Osteocyte (in vitro differentiated cells): ENCODE results near the gene CAD. TPM values are rescaled to one million over a fixed set of nuclear protein-coding genes. Genes with fewer than 3 reads are reported as not detected.

Experiments used
- DNase-seq: peaks from one replicate; pipeline ENCODE4 v3.0.0; 2021; ENCODE audit warnings: mixed read lengths; ENCODE audit not compliant: unreplicated experiment; ENCODE audit errors: extremely low spot score
- H3K27ac Mint-ChIP-seq: one replicate; pipeline ENCODE4 v1.8.0; 2021; ENCODE audit warnings: mild to moderate bottlenecking, mixed read lengths; ENCODE audit not compliant: unreplicated experiment
- H3K27me3 Mint-ChIP-seq: one replicate; pipeline ENCODE4 v1.8.0; 2021; ENCODE audit warnings: mixed read lengths; ENCODE audit not compliant: unreplicated experiment
- H3K36me3 Mint-ChIP-seq: one replicate; pipeline ENCODE4 v1.8.0; 2021; ENCODE audit warnings: mixed read lengths; ENCODE audit not compliant: unreplicated experiment
- H3K4me1 Mint-ChIP-seq: one replicate; pipeline ENCODE4 v1.8.0; 2021; ENCODE audit warnings: mixed read lengths; ENCODE audit not compliant: unreplicated experiment
- H3K4me3 Mint-ChIP-seq: one replicate; pipeline ENCODE4 v1.8.0; 2021; ENCODE audit warnings: mild to moderate bottlenecking, moderate library complexity, mixed read lengths; ENCODE audit not compliant: unreplicated experiment
- H3K9me3 Mint-ChIP-seq: one replicate; pipeline ENCODE4 v1.8.0; 2021; ENCODE audit warnings: mixed read lengths; ENCODE audit not compliant: unreplicated experiment
- CTCF ChIP-seq: fragments of 200-600 bp; sonication (generic); IDR thresholded peaks from 2 replicates; pipeline ENCODE4 v1.5.0; 2021; ENCODE audit warnings: antibody characterized with exemption, mild to moderate bottlenecking, moderate library complexity
- total RNA-seq: library from RNA; stranded (reverse); gene quantifications from 2 replicates; pipeline ENCODE4 v1.2.1, GENCODE V29; 2021

The CAD gene
- total RNA-seq, 1 donor from 2014 or later: 72.6 TPM

GRCh38 chr2:27281442-27281841, 64.3 kb downstream of the CAD start:
- no peak for TF ChIP-seq CTCF
- H3K4me3 Mint-ChIP-seq: no peak overlapping the region
- H3K27ac Mint-ChIP-seq: no peak overlapping the region
- H3K27me3 Mint-ChIP-seq: peaks cover 76% of the 10 kb centered on the region
- H3K9me3 Mint-ChIP-seq: no peaks in the 10 kb centered on the region
- peaks cover 2% of the 10 kb centered on the region for H3K4me1 Mint-ChIP-seq
- no peaks in the 10 kb centered on the region for H3K36me3 Mint-ChIP-seq
- DNase-seq: no peak

GRCh38 chr2:27281855-27282559, 64.8 kb downstream of the CAD start, which contains the start of gene TRIM54:
TSS of gene TRIM54 (plus strand) at chr2:27282429. CDS start at chr2:27282732, 303 bp downstream.
- no peak within 1 kb of the TSS for H3K27ac Mint-ChIP-seq

GRCh38 chr2:27282892-27283291, 65.7 kb downstream of the CAD start:
- Mint-ChIP-seq H3K4me1 (peaks cover 2% of the 10 kb centered on the region), H3K4me3 (no peak overlapping the region), H3K27ac (no peak overlapping the region), H3K9me3 (no peaks in the 10 kb centered on the region), H3K27me3 (peaks cover 79% of the 10 kb centered on the region), H3K36me3 (no peaks in the 10 kb centered on the region)
- no peak for TF ChIP-seq CTCF
- DNase-seq: no peak

More at GRCh38 chr2:27281855-27282559, 64.8 kb downstream of the CAD start, which contains the start of gene TRIM54:
- H3K4me1 Mint-ChIP-seq: peaks cover 2% of the 10 kb centered on the region
- no peak for DNase-seq
- H3K9me3 Mint-ChIP-seq: no peaks in the 10 kb centered on the region
- TF ChIP-seq CTCF: no peak
- no peaks in the 10 kb centered on the region for H3K36me3 Mint-ChIP-seq
- peaks cover 78% of the 10 kb centered on the region for H3K27me3 Mint-ChIP-seq
- H3K4me3 Mint-ChIP-seq: no peak within 1 kb of the TSS

GRCh38 chr2:27284996-27285395, 67.8 kb downstream of the CAD start:
- peaks cover 85% of the 10 kb centered on the region for H3K27me3 Mint-ChIP-seq

More at GRCh38 chr2:27284996-27285395, 67.8 kb downstream of the CAD start:
- TF ChIP-seq CTCF: no peak
- no peaks in the 10 kb centered on the region for H3K9me3 Mint-ChIP-seq
- peaks cover under 1% of the 10 kb centered on the region for H3K4me1 Mint-ChIP-seq
- H3K36me3 Mint-ChIP-seq: no peaks in the 10 kb centered on the region
- no peak for DNase-seq
- no peak overlapping the region for H3K27ac Mint-ChIP-seq
- no peak overlapping the region for H3K4me3 Mint-ChIP-seq
